Measurements from ENCODE around the gene POLE3. TPM values are rescaled to one million over a fixed set of nuclear protein-coding genes. Genes with fewer than 3 reads are reported as not detected.
A peak's percentile ranks its signal among the peaks of the same experiment; 100 is the strongest.

The POLE3 gene
- total and polyA plus RNA-seq, 9 of the 15 experiments (the other 6 are each of a cell fraction or from before 2014, with no cell fraction given), result 52.6 to 179 (median 110) TPM

DNA sequence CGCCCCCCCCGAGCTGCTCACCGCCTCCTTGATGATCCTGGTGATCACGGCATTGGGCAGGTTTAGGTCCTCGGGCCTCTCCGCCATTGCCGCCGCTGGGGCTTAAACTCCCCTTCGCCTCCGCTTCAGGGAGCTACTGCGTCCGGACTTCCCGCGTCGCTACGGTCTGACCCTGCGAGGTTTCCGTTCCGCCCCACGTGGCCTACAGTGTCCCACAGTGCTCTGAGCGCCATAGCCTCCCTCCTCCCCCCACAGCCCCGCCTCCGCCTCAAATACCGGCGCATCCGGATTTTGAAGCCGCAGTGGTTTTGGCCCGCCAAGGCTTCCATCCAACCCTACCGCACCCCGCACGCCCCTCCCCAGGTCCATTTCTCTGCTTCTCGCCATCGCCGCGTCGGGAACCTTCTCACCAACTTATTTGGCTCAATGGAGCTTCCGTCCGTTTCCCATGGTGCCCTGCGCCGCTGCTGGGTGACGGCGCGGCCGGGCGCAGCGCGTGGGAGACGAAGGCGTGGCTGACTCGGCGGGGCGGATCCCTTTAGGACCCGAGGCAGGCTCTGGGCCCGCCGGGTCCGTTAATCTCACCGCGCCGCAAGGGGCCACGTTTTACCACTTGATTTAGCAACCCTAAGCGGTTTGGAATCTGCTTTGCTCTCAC, at the start of gene POLE3, which contains the start of gene C9orf43 (continued):
- no peak for TF ChIP-seq ZFP1 (CRISPR knock-in tag; IDR thresholded peaks at IDR 0.05)
- peak; percentile 37 for TF ChIP-seq REST (IDR thresholded peaks at IDR 0.05; ENCODE audit: borderline replicate concordance)
- TF ChIP-seq REST (CRISPR knock-in tag; IDR thresholded peaks at IDR 0.05; ENCODE audit: low read depth), result no peak
- peak; percentile 87; the same call in 1 of the 2 replicates for TF ChIP-seq ZNF263 (CRISPR knock-in tag; IDR thresholded peaks at IDR 0.05; ENCODE audit: borderline replicate concordance)
- TF ChIP-seq, protein P1, sequence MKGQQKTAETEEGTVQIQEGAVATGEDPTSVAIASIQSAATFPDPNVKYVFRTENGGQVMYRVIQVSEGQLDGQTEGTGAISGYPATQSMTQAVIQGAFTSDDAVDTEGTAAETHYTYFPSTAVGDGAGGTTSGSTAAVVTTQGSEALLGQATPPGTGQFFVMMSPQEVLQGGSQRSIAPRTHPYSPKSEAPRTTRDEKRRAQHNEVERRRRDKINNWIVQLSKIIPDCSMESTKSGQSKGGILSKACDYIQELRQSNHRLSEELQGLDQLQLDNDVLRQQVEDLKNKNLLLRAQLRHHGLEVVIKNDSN (CRISPR knock-in tag; IDR thresholded peaks at IDR 0.05), result peak; percentile 96
- TF ChIP-seq OTX1 (CRISPR knock-in tag; IDR thresholded peaks at IDR 0.05), result no peak
- peak; percentile 30; the same call in 1 of the 2 replicates for TF ChIP-seq ZNF592 (IDR thresholded peaks at IDR 0.05)
- TF ChIP-seq TRIM25 (IDR thresholded peaks at IDR 0.05; ENCODE audit: borderline replicate concordance), result 0 out of 2 replicates have a peak, but pooled peaks have one; percentile 38
- peak; percentile 66 for TF ChIP-seq ZNF431 (CRISPR knock-in tag; IDR thresholded peaks at IDR 0.05)
- no peak for TF ChIP-seq SP2 (IDR thresholded peaks at IDR 0.05; ENCODE audit: extremely low read depth, low read depth, low read length, poor library complexity, severe bottlenecking)
- TF ChIP-seq CBX5 (IDR thresholded peaks at IDR 0.05; ENCODE audit: borderline replicate concordance, low read depth), result peak; percentile 11; the same call in 1 of the 2 replicates
- TF ChIP-seq ZC3H11A (IDR thresholded peaks at IDR 0.05; ENCODE audit: low read depth, low read length), result no peak
